GM12801 (cell line): ENCODE data around the gene DEFB123.

Experiments used
- TF ChIP-seq, protein P1 (sequence below): IDR thresholded peaks from one replicate; pipeline ENCODE4 v1.5.1; 2011; ENCODE audit warnings: control low read depth; ENCODE audit not compliant: insufficient read length; ENCODE audit errors: extremely low read depth

DEFB123 gene

DNA sequence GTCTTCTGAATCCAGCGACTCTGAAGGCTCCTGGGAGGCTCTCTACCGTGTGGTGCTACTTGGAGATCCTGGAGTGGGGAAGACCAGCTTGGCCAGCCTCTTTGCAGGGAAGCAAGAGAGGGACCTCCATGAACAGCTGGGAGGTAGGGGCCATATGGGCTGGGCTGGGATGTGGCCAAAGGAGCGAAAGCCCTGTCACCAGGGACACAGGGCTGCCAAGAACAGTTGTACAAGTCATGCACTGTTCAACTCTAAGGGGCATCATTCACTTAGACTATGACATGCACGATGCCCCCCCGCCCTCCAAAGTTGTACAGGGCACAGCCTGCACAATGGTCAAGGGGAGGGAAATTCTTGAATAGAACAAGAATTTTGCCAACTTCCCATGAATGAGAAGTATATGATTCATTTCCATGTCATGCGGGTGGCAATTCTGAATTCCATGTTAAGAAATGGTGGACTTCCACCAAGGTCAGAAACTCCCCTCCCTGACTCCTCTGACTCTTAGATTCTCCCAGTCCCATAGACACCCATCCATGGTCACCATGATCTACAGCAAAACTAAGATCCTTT, 36.3 kb downstream of the DEFB123 start:
- TF ChIP-seq, protein P1, sequence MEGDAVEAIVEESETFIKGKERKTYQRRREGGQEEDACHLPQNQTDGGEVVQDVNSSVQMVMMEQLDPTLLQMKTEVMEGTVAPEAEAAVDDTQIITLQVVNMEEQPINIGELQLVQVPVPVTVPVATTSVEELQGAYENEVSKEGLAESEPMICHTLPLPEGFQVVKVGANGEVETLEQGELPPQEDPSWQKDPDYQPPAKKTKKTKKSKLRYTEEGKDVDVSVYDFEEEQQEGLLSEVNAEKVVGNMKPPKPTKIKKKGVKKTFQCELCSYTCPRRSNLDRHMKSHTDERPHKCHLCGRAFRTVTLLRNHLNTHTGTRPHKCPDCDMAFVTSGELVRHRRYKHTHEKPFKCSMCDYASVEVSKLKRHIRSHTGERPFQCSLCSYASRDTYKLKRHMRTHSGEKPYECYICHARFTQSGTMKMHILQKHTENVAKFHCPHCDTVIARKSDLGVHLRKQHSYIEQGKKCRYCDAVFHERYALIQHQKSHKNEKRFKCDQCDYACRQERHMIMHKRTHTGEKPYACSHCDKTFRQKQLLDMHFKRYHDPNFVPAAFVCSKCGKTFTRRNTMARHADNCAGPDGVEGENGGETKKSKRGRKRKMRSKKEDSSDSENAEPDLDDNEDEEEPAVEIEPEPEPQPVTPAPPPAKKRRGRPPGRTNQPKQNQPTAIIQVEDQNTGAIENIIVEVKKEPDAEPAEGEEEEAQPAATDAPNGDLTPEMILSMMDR, result no peak

DNA sequence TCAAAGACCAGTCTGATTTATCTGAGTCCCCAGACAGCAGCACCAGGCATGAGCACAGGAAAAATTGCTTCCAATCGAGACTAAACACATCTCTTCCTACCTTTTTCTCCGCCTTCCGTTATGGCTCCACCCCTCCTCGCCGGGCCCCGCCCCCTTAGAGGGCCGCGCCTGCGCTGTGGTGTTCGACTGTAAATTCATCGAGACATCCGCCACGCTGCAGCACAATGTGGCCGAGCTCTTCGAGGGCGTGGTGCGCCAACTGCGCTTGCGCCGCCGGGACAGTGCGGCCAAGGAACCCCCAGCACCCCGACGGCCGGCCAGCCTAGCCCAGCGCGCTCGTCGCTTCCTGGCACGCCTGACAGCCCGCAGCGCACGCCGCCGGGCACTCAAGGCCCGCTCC, 43.6 kb downstream of the DEFB123 start:
- TF ChIP-seq, protein P1, result no peak

DNA sequence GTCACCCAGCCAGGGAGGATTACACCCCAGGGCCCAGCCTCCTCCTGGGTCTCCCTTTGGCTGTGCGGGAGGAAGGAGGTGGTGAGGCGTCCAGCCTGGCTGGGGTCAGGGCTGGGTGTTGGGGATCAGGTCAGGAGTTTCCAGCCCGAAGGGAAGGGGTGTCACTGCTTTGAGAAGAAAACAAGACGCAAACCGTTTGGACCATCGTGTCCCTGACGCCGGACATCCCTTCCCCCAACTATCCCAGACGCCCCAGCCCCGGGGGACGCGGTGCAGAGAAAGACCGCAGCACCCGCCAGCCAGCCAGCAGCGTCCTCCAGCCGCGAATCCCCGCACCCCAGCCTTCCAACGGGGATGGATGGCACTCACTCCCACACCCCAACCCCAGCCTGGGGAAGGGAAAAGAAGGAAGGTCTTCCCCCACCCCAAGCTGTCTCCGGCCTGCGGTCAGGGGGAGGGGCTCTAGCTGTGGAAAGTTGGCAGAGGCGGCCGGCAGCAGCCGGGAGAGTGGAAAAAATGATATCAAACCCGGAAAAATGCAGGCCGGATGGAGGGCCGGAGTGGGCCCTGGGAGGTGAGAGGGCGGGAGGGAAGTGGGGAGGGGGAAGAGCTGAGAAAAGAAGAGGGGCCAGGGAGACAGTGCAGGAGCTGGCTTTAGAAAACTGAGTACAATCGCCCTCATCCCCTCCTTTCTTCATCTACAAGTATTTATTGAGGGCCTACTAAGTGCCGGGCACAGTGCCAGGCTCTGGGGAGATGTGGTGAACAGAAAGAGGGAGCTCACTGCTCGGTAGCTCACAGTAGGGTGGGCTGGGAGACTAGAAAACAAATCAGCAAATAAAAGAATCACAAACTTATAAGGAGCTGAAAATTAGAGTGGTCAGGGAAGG, 45.3 kb downstream of the DEFB123 start:
- TF ChIP-seq, protein P1, result no peak

DNA sequence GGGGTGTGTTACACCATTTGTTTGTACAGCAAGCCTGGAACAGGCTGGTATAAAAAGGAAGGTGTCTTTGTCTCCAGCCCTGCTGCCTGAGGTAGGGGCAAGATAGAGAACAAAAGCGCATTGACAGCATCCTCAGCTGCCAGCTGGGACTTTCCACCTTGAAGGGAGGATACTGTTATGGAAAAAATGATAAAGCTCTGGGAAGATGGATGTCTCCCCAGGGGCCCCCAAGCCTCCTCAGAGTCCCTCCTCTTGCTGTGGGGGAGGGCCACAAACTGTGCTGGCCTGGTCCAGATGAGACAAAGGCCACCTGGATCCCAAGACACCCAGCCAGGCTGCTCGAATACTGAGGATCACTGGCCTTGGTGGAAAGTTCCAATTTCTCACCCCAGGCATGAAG, 47.7 kb downstream of the DEFB123 start:
- TF ChIP-seq, protein P1, result no peak

DNA sequence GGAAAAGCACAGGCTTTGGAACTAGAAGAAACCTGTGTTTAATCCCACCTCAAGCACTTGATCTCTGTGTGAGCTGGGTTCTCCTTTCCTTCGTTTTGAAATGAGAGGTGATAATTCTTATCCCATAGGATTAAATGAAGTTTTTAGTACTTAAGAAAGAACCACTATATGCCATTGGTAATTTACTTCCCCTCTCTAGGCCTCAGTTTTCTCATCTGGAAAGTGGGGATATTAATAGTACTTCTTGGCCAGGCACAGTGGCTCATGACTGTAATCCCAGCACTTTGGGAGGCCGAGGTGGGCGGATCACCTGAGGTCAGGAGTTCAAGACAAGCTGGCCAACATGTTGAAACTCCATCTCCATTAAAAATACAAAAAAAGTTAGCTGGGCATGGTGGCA, 48.7 kb downstream of the DEFB123 start:
- TF ChIP-seq, protein P1, result no peak

DNA sequence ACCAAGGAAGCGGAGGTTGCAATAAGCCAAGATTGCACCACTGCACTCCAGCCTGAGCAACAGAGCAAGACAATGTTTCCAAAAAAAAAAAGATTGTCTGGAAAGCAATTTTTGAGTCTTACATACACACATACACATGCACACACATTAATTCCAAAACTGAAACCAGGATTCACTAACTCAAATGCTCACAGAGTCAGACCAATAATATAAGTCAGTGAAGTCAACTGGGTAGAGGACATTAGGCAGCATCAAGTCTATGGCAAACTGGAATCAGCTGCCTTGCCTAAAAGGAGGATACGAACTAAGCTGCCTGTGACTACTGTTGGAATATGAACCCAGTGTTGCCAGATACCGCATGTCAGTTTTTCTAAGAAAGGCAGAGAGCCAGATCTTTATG, 50.3 kb downstream of the DEFB123 start:
- TF ChIP-seq, protein P1, result no peak

DNA sequence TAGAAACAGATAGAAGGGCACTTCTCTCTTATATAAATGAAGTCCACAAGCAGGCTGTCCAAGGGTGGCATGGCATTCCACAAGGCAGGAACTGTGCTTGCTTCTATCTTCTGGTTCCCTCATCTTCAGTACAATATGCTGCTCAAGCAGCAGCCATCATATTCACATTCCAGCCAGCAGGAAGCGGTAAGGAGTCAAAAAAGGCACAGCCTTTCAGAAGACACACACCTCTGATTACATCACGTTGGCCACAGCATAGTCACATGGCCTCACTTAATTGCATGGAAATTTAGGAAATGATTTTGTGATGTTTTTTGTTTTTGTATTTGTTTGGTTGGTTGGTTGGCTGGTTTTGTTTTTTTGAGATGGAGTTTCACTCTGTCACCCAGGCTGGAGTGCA, 53.7 kb downstream of the DEFB123 start:
- TF ChIP-seq, protein P1, result no peak
